A549 (cell line): Measurements from ENCODE around the gene CERS6. TPM values are rescaled to one million over a fixed set of nuclear protein-coding genes. Genes with fewer than 3 reads are reported as not detected.

Experiments
- ATAC-seq, 2 experiments: fragments of 200-7000 bp in 1 of 2; fragments of >200 bp in 1 of 2; cut with Nextera tagmentation in 1 of 2; cut with Tn5 transposase in 1 of 2; 3 replicates each; pipeline versions ENCODE4 v1.8.0 to v1.9.1; 2018 to 2020; ENCODE audit warnings: mild to moderate bottlenecking in 1 of 2, moderate library complexity in 1 of 2
- CTCF ChIA-PET: fragments of 300-600 bp; sonication (Branson Sonifier 250); formaldehyde crosslinking; extraction: SDS; loops from one replicate; lab custom pipeline; 2021; ENCODE audit warnings: antibody characterized with exemption, inconsistent platforms; lab: Yijun Ruan, JAX
- POLR2A ChIA-PET: fragments of 350-600 bp; formaldehyde crosslinking; extraction: SDS; loops from one replicate; lab custom pipeline; 2021; ENCODE audit warnings: antibody characterized with exemption, inconsistent platforms; lab: Yijun Ruan, JAX
- DNase-seq, 2 experiments: peaks; one replicate each; pipeline versions ENCODE4 v3.0.0 to v3.0.0-alpha.2; 2011 to 2016; ENCODE audit warnings: low read depth in 1 of 2, low spot score in 1 of 2
- FAIRE-seq: peaks from 2 replicates; lab custom pipeline; 2011; peaks lifted over from hg19 to GRCh38; lab: Jason Lieb, UNC
- H3K27ac ChIP-seq, 2 experiments: fragments of >200 bp; sonication (Bioruptor Twin); formaldehyde crosslinking; 3 replicates each; pipeline ENCODE4 v1.5.1; 2016 to 2017
- H3K4me1 ChIP-seq: fragments of >200 bp; sonication (Bioruptor Twin); formaldehyde crosslinking; 3 replicates; pipeline ENCODE4 v1.6.1; 2016
- H3K4me2 ChIP-seq: fragments of >200 bp; sonication (Bioruptor Twin); formaldehyde crosslinking; 3 replicates; pipeline ENCODE4 v1.6.1; 2016
- H3K4me3 ChIP-seq: fragments of >200 bp; sonication (Bioruptor Twin); formaldehyde crosslinking; 3 replicates; pipeline ENCODE4 v1.5.1; 2016
- H3K9me3 ChIP-seq: fragments of >200 bp; sonication (Bioruptor Twin); formaldehyde crosslinking; 3 replicates; pipeline ENCODE4 v1.6.1; 2016
- BCL3 ChIP-seq: fragments of >200 bp; sonication (Bioruptor Twin); formaldehyde crosslinking; IDR thresholded peaks from 3 replicates; pipeline ENCODE4 v1.6.1; 2016
- CBX8 ChIP-seq: fragments of 200-600 bp; sonication (generic); IDR thresholded peaks from 2 replicates; pipeline ENCODE4 v1.6.1; 2016
- CHD4 ChIP-seq: fragments of 200-600 bp; sonication (generic); IDR thresholded peaks from 2 replicates; pipeline ENCODE4 v1.6.1; 2016; ENCODE audit warnings: antibody characterized with exemption, mild to moderate bottlenecking, borderline replicate concordance
- CTCF ChIP-seq: fragments of >200 bp; sonication (Bioruptor Twin); formaldehyde crosslinking; IDR thresholded peaks from 3 replicates; pipeline ENCODE4 v1.5.1; 2016
- E2F6 ChIP-seq: IDR thresholded peaks from 2 replicates; pipeline ENCODE4 v1.6.1; 2012; ENCODE audit warnings: low read depth, borderline replicate concordance
- EHF ChIP-seq: fragments of 250-450 bp; sonication (Bioruptor Pico); IDR thresholded peaks from 2 replicates; pipeline ENCODE4 v1.5.0; 2020; ENCODE audit warnings: mild to moderate bottlenecking
- EP300 ChIP-seq, 2 experiments: fragments of >200 bp; sonication (Bioruptor Twin); formaldehyde crosslinking; IDR thresholded peaks; 2 replicates in 1 of 2; 3 replicates in 1 of 2; pipeline ENCODE4 v1.6.1; 2016 to 2017
- ESRRA ChIP-seq: fragments of 150-350 bp; IDR thresholded peaks from 2 replicates; pipeline ENCODE4 v1.6.1; 2014; ENCODE audit warnings: mild to moderate bottlenecking, low read length, borderline replicate concordance
- FOSL2 ChIP-seq, 2 experiments: fragments of 450-650 bp in 1 of 2; fragments of >200 bp in 1 of 2; sonication (Bioruptor Twin) in 1 of 2; formaldehyde crosslinking; IDR thresholded peaks; 2 replicates each; pipeline versions ENCODE4 v1.5.0 to v1.6.1; 2016 to 2020; ENCODE audit warnings: mild to moderate bottlenecking in 1 of 2, moderate library complexity in 1 of 2
- GATA3 ChIP-seq: IDR thresholded peaks from 2 replicates; pipeline ENCODE4 v1.6.1; 2012; ENCODE audit warnings: borderline replicate concordance
- HDAC2 ChIP-seq: fragments of 200-600 bp; sonication (generic); IDR thresholded peaks from 2 replicates; pipeline ENCODE4 v1.6.1; 2016
- HES2 ChIP-seq: fragments of >200 bp; sonication (Bioruptor Twin); formaldehyde crosslinking; IDR thresholded peaks from 2 replicates; pipeline ENCODE4 v1.6.1; 2016
- KDM1A ChIP-seq: fragments of 200-600 bp; sonication (generic); IDR thresholded peaks from 2 replicates; pipeline ENCODE4 v1.6.1; 2016; ENCODE audit warnings: low read depth, mild to moderate bottlenecking
- MAZ ChIP-seq: fragments of 150-350 bp; IDR thresholded peaks from 2 replicates; pipeline ENCODE4 v1.6.1; 2014; ENCODE audit warnings: antibody characterized with exemption, low read depth, low read length, borderline replicate concordance
- NFE2L2 ChIP-seq: fragments of 150-350 bp; conservative IDR thresholded peaks from 2 replicates; pipeline ENCODE4 v1.6.1; 2014; ENCODE audit warnings: low read length
- POLR2A ChIP-seq: IDR thresholded peaks from 2 replicates; pipeline ENCODE4 v1.6.1; 2012; ENCODE audit warnings: mild to moderate bottlenecking, low read length
- RARB ChIP-seq: fragments of 250-450 bp; sonication (Bioruptor Pico); IDR thresholded peaks from 2 replicates; pipeline ENCODE4 v1.8.0; 2021; ENCODE audit warnings: mild to moderate bottlenecking, moderate library complexity
- RNF2 ChIP-seq: fragments of 200-600 bp; sonication (generic); IDR thresholded peaks from 2 replicates; pipeline ENCODE4 v1.6.1; 2016; ENCODE audit warnings: low read depth, mild to moderate bottlenecking, antibody characterized with exemption, moderate library complexity, borderline replicate concordance
- ZFP36 ChIP-seq: fragments of 450-650 bp; IDR thresholded peaks from 2 replicates; pipeline ENCODE4 v1.6.1; 2014; ENCODE audit warnings: borderline replicate concordance; ENCODE audit not compliant: partially characterized antibody
- ZNF302 ChIP-seq: fragments of 250-450 bp; sonication (Bioruptor Pico); IDR thresholded peaks from 2 replicates; pipeline ENCODE4 v1.9.0; 2021; ENCODE audit warnings: inconsistent platforms, mild to moderate bottlenecking, moderate library complexity
- WGBS: methylation state at CpG from one replicate; pipeline ENCODE4 v1.1.6; 2017; ENCODE audit errors: missing lambda C conversion rate; 5-methylcytosine and 5-hydroxymethylcytosine counted together
- polyA plus RNA-seq, 4 experiments: library from polyadenylated mRNA; depleted of rRNA in 3 of 4; stranded (reverse); fragments of >200 nt; fragmentation: RNase III in 1 of 4; extraction: RNeasy Plus Mini Kit Qiagen cat#74134 plus additional on column Dnase treatment in 1 of 4; gene quantifications; 2 replicates in 3 of 4; 3 replicates in 1 of 4; pipeline ENCODE4 v1.2.3, GENCODE V29; 2011 to 2017

CERS6 gene
- polyA plus RNA-seq, 2 of the 4 experiments (the other 2 are of a cell fraction): 12.0 to 16.9 TPM

- Histone ChIP-seq H3K4me3 (no peak overlapping the region), H3K9me3 (peaks cover 5% of the 10 kb centered on the region; the same call in 1 of the 3 replicates)
- ATAC-seq: no peak
- DNase-seq: no peak
- TF ChIP-seq FOSL2 (IDR thresholded peaks at IDR 0.05) (no peak), FOSL2 (CRISPR knock-in tag; IDR thresholded peaks at IDR 0.05) (no peak), POLR2A (no peak), KDM1A (no peak), MAZ (no peak), CBX8 (no peak), E2F6 (no peak), HDAC2 (no peak), EP300 (IDR thresholded peaks at IDR 0.05) (no peak), ESRRA (no peak), NFE2L2 (no peak), ZNF302 (CRISPR knock-in tag) (no peak)
- TF ChIP-seq, all 56 proteins: peak for 0
- Histone ChIP-seq H3K4me2 (no peak overlapping the region), H3K4me1 (peaks cover 12% of the 10 kb centered on the region), H3K27ac (no peak overlapping the region)
- no peak for FAIRE-seq
- WGBS: 86% methylated on average over 2 of the region's 2 CpGs
- POLR2A ChIA-PET: no interaction called here
- CTCF ChIA-PET: no interaction called here
Observed at GRCh38 chr2:168602379-168602778, 146.3 kb downstream of the CERS6 start.

- no peak overlapping the region for H3K27ac ChIP-seq
- no peak for FAIRE-seq
- no peak overlapping the region for H3K4me2 ChIP-seq
- ChIA-PET POLR2A (no interaction called here), CTCF (interaction anchor here (0.6 kb wide), 1 partner anchor 8 kb away, joined by 3 read pairs; no protein-coding TSS in a partner anchor)
- DNase-seq: no peak
- H3K4me3 ChIP-seq: no peak overlapping the region
- TF ChIP-seq RARB (CRISPR knock-in tag) (no peak), CHD4 (no peak), EP300 (IDR thresholded peaks at IDR 0.05) (no peak), RNF2 (no peak), EHF (CRISPR knock-in tag) (no peak), HES2 (no peak), GATA3 (no peak), CTCF (no peak)
- no peak for ATAC-seq
- H3K9me3 ChIP-seq: peaks cover 5% of the 10 kb centered on the region; the same call in 1 of the 3 replicates
- H3K4me1 ChIP-seq: peaks cover 8% of the 10 kb centered on the region; the same call in 2 of the 3 replicates
Observed at GRCh38 chr2:168602846-168603401, 146.9 kb downstream of the CERS6 start.

- TF ChIP-seq ZFP36 (no peak), BCL3 (no peak), ZNF302 (CRISPR knock-in tag) (no peak), RNF2 (no peak)
- peaks cover 6% of the 10 kb centered on the region; the same call in 2 of the 3 replicates for H3K4me1 ChIP-seq
- 88% methylated on average over 4 of the region's 4 CpGs for WGBS
- DNase-seq (no peak), FAIRE-seq (no peak), ATAC-seq (no peak)
- ChIA-PET POLR2A (no interaction called here), CTCF (interaction anchor here (0.6 kb wide), 1 partner anchor 8 kb away, joined by 3 read pairs; no protein-coding TSS in a partner anchor)
- no peak overlapping the region for H3K4me3 ChIP-seq
- H3K9me3 ChIP-seq: peaks cover 5% of the 10 kb centered on the region; the same call in 1 of the 3 replicates
- H3K4me2 ChIP-seq: no peak overlapping the region
- H3K27ac ChIP-seq: no peak overlapping the region
Observed at GRCh38 chr2:168603439-168603961, 147.4 kb downstream of the CERS6 start.
